HCT116 (cell line): ENCODE data around the gene PPP1R27.

Experiments
- CEBPB ChIP-seq: IDR thresholded peaks from 2 replicates; pipeline ENCODE4 v1.6.1; 2012; ENCODE audit warnings: low read depth
- EGR1 ChIP-seq: IDR thresholded peaks from 2 replicates; pipeline ENCODE4 v1.6.1; 2012; ENCODE audit warnings: low read depth
- EZH2 ChIP-seq: fragments of 200-600 bp; sonication (generic); IDR thresholded peaks from 2 replicates; pipeline ENCODE4 v1.6.1; 2017; ENCODE audit warnings: antibody characterized with exemption, mixed run types
- FOSL1 ChIP-seq: IDR thresholded peaks from 2 replicates; pipeline ENCODE4 v1.6.1; 2012; ENCODE audit warnings: low read depth
- POLR2A ChIP-seq: IDR thresholded peaks from 2 replicates; pipeline ENCODE4 v1.7.0; 2011; ENCODE audit warnings: borderline replicate concordance; ENCODE audit not compliant: insufficient read depth, insufficient read length; ENCODE audit errors: extremely low read depth
- POLR2AphosphoS5 ChIP-seq: IDR thresholded peaks from 2 replicates; pipeline ENCODE4 v1.6.1; 2011; ENCODE audit warnings: mild to moderate bottlenecking, low read depth, low read length, moderate library complexity
- SIN3A ChIP-seq: IDR thresholded peaks from 2 replicates; pipeline ENCODE4 v1.6.1; 2012; ENCODE audit warnings: low read depth
- SRF ChIP-seq: IDR thresholded peaks from 2 replicates; pipeline ENCODE4 v1.6.1; 2012; ENCODE audit warnings: low read depth
- TF ChIP-seq, protein P1 (sequence below), 3 experiments: fragments of 200-600 bp in 1 of 3; sonication (generic) in 1 of 3; IDR thresholded peaks in 2 of 3; conservative IDR thresholded peaks in 1 of 3; 2 replicates each; pipeline ENCODE4 v1.5.1; 2012 to 2017; ENCODE audit warnings: low read depth in 2 of 3, low read length in 2 of 3, antibody characterized with exemption in 1 of 3, borderline replicate concordance in 1 of 3, control low read depth in 1 of 3, mild to moderate bottlenecking in 1 of 3, mixed read lengths in 1 of 3, mixed run types in 1 of 3, moderate library complexity in 1 of 3; ENCODE audit not compliant: insufficient read depth in 1 of 3
- TF ChIP-seq, protein P2 (sequence below): IDR thresholded peaks from 2 replicates; pipeline ENCODE4 v1.6.1; 2012; ENCODE audit warnings: low read depth
- TF ChIP-seq, protein P3 (sequence below): IDR thresholded peaks from 2 replicates; pipeline ENCODE4 v1.6.1; 2012
- TF ChIP-seq, protein P4 (sequence below): IDR thresholded peaks from 2 replicates; pipeline ENCODE4 v1.6.1; 2012

DNA sequence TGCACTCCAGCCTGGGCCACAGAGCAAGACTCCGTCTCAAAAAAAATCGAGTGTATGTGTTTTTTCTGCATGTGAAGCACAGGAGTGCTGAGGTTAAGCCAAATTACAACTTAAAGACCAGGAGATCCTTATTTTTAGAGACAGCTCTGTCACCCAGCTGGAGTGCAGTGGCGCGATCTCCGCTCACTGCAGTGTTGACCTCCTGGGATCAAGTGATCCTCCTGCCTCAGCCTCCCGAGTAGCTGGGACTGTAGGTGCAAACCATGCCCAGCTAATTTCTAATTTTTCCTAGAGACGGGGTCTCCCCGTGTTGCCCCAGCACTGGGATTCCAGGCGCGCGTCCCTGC lies 7.5 kb upstream of the PPP1R27 start:
- no peak for TF ChIP-seq FOSL1
- no peak for TF ChIP-seq POLR2A
- TF ChIP-seq, protein P1, sequence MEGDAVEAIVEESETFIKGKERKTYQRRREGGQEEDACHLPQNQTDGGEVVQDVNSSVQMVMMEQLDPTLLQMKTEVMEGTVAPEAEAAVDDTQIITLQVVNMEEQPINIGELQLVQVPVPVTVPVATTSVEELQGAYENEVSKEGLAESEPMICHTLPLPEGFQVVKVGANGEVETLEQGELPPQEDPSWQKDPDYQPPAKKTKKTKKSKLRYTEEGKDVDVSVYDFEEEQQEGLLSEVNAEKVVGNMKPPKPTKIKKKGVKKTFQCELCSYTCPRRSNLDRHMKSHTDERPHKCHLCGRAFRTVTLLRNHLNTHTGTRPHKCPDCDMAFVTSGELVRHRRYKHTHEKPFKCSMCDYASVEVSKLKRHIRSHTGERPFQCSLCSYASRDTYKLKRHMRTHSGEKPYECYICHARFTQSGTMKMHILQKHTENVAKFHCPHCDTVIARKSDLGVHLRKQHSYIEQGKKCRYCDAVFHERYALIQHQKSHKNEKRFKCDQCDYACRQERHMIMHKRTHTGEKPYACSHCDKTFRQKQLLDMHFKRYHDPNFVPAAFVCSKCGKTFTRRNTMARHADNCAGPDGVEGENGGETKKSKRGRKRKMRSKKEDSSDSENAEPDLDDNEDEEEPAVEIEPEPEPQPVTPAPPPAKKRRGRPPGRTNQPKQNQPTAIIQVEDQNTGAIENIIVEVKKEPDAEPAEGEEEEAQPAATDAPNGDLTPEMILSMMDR (IDR thresholded peaks at IDR 0.05 in 2 of 3, conservative IDR thresholded peaks at IDR 0.05 in 1 of 3; ENCODE audit: borderline replicate concordance in 1 of 3, insufficient read depth in 1 of 3, low read depth in 2 of 3, low read length in 2 of 3), result no peak
- no peak for TF ChIP-seq EZH2
- no peak for TF ChIP-seq SIN3A
- no peak for TF ChIP-seq SRF
- TF ChIP-seq EGR1, result no peak
- no peak for TF ChIP-seq CEBPB
- no peak for TF ChIP-seq POLR2AphosphoS5
- TF ChIP-seq, protein P2, sequence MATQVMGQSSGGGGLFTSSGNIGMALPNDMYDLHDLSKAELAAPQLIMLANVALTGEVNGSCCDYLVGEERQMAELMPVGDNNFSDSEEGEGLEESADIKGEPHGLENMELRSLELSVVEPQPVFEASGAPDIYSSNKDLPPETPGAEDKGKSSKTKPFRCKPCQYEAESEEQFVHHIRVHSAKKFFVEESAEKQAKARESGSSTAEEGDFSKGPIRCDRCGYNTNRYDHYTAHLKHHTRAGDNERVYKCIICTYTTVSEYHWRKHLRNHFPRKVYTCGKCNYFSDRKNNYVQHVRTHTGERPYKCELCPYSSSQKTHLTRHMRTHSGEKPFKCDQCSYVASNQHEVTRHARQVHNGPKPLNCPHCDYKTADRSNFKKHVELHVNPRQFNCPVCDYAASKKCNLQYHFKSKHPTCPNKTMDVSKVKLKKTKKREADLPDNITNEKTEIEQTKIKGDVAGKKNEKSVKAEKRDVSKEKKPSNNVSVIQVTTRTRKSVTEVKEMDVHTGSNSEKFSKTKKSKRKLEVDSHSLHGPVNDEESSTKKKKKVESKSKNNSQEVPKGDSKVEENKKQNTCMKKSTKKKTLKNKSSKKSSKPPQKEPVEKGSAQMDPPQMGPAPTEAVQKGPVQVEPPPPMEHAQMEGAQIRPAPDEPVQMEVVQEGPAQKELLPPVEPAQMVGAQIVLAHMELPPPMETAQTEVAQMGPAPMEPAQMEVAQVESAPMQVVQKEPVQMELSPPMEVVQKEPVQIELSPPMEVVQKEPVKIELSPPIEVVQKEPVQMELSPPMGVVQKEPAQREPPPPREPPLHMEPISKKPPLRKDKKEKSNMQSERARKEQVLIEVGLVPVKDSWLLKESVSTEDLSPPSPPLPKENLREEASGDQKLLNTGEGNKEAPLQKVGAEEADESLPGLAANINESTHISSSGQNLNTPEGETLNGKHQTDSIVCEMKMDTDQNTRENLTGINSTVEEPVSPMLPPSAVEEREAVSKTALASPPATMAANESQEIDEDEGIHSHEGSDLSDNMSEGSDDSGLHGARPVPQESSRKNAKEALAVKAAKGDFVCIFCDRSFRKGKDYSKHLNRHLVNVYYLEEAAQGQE, result no peak
- TF ChIP-seq, protein P3, sequence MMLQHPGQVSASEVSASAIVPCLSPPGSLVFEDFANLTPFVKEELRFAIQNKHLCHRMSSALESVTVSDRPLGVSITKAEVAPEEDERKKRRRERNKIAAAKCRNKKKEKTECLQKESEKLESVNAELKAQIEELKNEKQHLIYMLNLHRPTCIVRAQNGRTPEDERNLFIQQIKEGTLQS, result no peak
- TF ChIP-seq, protein P4, sequence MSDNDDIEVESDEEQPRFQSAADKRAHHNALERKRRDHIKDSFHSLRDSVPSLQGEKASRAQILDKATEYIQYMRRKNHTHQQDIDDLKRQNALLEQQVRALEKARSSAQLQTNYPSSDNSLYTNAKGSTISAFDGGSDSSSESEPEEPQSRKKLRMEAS, result no peak
